Stimulated activated CD8-positive, alpha-beta memory T cell treated with anti-CD3 and anti-CD28 coated beads, Interleukin-15, amount 100 ng/mL, for 1 hour (primary cell): Measurements from ENCODE around the gene PLD5.
"Not testable (repeated sequence)": the region's sequence is repeated elsewhere in the genome, so short reads cannot be mapped to it uniquely, and the experiment has no call there.

Source experiments
- DNase-seq: peaks from one replicate; pipeline ENCODE4 v3.0.0-alpha.2; 2020; ENCODE audit warnings: low read depth

PLD5 gene

GRCh38 chr1:242162140-242162539 is 362.4 kb downstream of the PLD5 start:
- no peak for DNase-seq

- DNase-seq: no peak
These were observed 377.2 kb downstream of the PLD5 start for GRCh38 chr1:242147096-242147976.

GRCh38 chr1:242146652-242147051 is 377.8 kb downstream of the PLD5 start:
- no peak for DNase-seq

- no peak for DNase-seq
These were observed 383.7 kb downstream of the PLD5 start for GRCh38 chr1:242140836-242141235.

- no peak for DNase-seq
These were observed 384.5 kb downstream of the PLD5 start for GRCh38 chr1:242139986-242140385.

- DNase-seq: no peak
These were observed 385.1 kb downstream of the PLD5 start for GRCh38 chr1:242139442-242139841.

GRCh38 chr1:242133796-242134195 is 390.7 kb downstream of the PLD5 start:
- no peak for DNase-seq

GRCh38 chr1:242133351-242133750 is 391.1 kb downstream of the PLD5 start:
- DNase-seq: no peak

GRCh38 chr1:242132121-242132817 is 392.2 kb downstream of the PLD5 start:
- DNase-seq: no peak

GRCh38 chr1:242128951-242129502 is 395.5 kb downstream of the PLD5 start:
- no peak for DNase-seq

GRCh38 chr1:242120432-242120831 is 404.1 kb downstream of the PLD5 start:
- no peak for DNase-seq

- no peak for DNase-seq
These were observed 423.6 kb downstream of the PLD5 start for GRCh38 chr1:242100921-242101320.

GRCh38 chr1:242097283-242097682 is 427.2 kb downstream of the PLD5 start:
- not testable (repeated sequence) for DNase-seq

GRCh38 chr1:242093116-242093515 is 431.4 kb downstream of the PLD5 start:
- DNase-seq: no peak

GRCh38 chr1:242089911-242090310 is 434.6 kb downstream of the PLD5 start:
- DNase-seq: no peak

GRCh38 chr1:242088875-242089274 is 435.6 kb downstream of the PLD5 start:
- DNase-seq: no peak

GRCh38 chr1:242086706-242087105 is 437.8 kb downstream of the PLD5 start:
- DNase-seq: no peak

- no peak for DNase-seq
These were observed 438.4 kb downstream of the PLD5 start for GRCh38 chr1:242086093-242086492.

- DNase-seq: no peak
These were observed 440.8 kb downstream of the PLD5 start for GRCh38 chr1:242083742-242084141.

- DNase-seq: no peak
These were observed 443.1 kb downstream of the PLD5 start for GRCh38 chr1:242081446-242081845.

- no peak for DNase-seq
These were observed 458.7 kb downstream of the PLD5 start for GRCh38 chr1:242065813-242066212.

GRCh38 chr1:242062271-242062670 is 462.2 kb downstream of the PLD5 start:
- DNase-seq: no peak

GRCh38 chr1:242059976-242060375 is 464.5 kb downstream of the PLD5 start:
- DNase-seq: no peak
